Mucosa of rectum (tissue), 2 donors: ENCODE data around the gene ZNF184.

Experiments used
- H3K27ac ChIP-seq, 2 donors: one replicate each; pipeline ENCODE4 v1.7.0; 2013; ENCODE audit warnings: inconsistent platforms in 2 of 2, low read depth in 2 of 2, low read length in 2 of 2
- H3K27me3 ChIP-seq, 2 donors: one replicate each; pipeline ENCODE4 v1.7.0; 2013; ENCODE audit warnings: low read length in 2 of 2; ENCODE audit not compliant: control insufficient read depth in 2 of 2, insufficient read depth in 2 of 2
- H3K36me3 ChIP-seq, 2 donors: one replicate each; pipeline ENCODE4 v1.7.0; 2013; ENCODE audit warnings: low read length in 2 of 2; ENCODE audit not compliant: control insufficient read depth in 2 of 2, insufficient read depth in 2 of 2
- H3K4me1 ChIP-seq, 2 donors: one replicate each; pipeline ENCODE4 v1.7.0; 2013; ENCODE audit warnings: low read length in 2 of 2, mild to moderate bottlenecking in 1 of 2; ENCODE audit not compliant: control insufficient read depth in 2 of 2, insufficient read depth in 2 of 2
- H3K4me3 ChIP-seq, 2 donors: one replicate each; pipeline ENCODE4 v1.7.0; 2013; ENCODE audit warnings: low read length in 2 of 2
- H3K9ac ChIP-seq, 2 donors: one replicate each; pipeline ENCODE4 v1.7.0; 2013; ENCODE audit warnings: low read length in 2 of 2, low read depth in 1 of 2, mild to moderate bottlenecking in 1 of 2
- H3K9me3 ChIP-seq, 2 donors: one replicate each; pipeline ENCODE4 v1.7.0; 2013; ENCODE audit warnings: low read length in 2 of 2; ENCODE audit not compliant: control insufficient read depth in 2 of 2
- donor health status: healthy.
- donor health status: Normal muscosa, but diverticular disease.

Gene ZNF184

GRCh38 chr6:27472617-27473400 is at the start of gene ZNF184:
Gene ZNF184, minus strand, starts transcription at chr6:27473105. Its CDS starts 811 bp downstream, at chr6:27472294.
- no peaks in the 10 kb centered on the region for H3K9me3 ChIP-seq
- peak within 1 kb of the TSS; percentile 92 to 93 for H3K4me3 ChIP-seq
- H3K27ac ChIP-seq: peak within 1 kb of the TSS; percentile 93 to 98
- H3K9ac ChIP-seq: peak within 1 kb of the TSS; percentile 79 to 95
- H3K27me3 ChIP-seq: no peaks in the 10 kb centered on the region
- H3K4me1 ChIP-seq: peaks cover 5 to 7% of the 10 kb centered on the region in 2 donors
- peaks cover 3 to 8% of the 10 kb centered on the region in 2 donors for H3K36me3 ChIP-seq

GRCh38 chr6:27518881-27519795 is 46.2 kb upstream of the ZNF184 start:
- Histone ChIP-seq H3K9me3 (no peaks in the 10 kb centered on the region), H3K4me3 (peak overlapping the region; percentile 76 to 94), H3K27me3 (peaks cover 0 to 7% of the 10 kb centered on the region in 2 donors), H3K9ac (peak overlapping the region; percentile 80 to 88), H3K36me3 (no peaks in the 10 kb centered on the region), H3K27ac (peak overlapping the region; percentile 79 to 85), H3K4me1 (peaks cover 5 to 6% of the 10 kb centered on the region in 2 donors)

- Histone ChIP-seq H3K4me3 (peak overlapping the region; percentile 76 to 94), H3K36me3 (no peaks in the 10 kb centered on the region), H3K27me3 (peaks cover 2 to 9% of the 10 kb centered on the region in 2 donors), H3K9ac (peak overlapping the region; percentile 80 to 88), H3K27ac (peak overlapping the region; percentile 79 to 85), H3K4me1 (peaks cover 5 to 6% of the 10 kb centered on the region in 2 donors), H3K9me3 (no peaks in the 10 kb centered on the region)
Measured at GRCh38 chr6:27517928-27518787, 45.3 kb upstream of the ZNF184 start.

- H3K27me3 ChIP-seq: peaks cover 4 to 12% of the 10 kb centered on the region in 2 donors
- H3K36me3 ChIP-seq: no peaks in the 10 kb centered on the region
- H3K4me1 ChIP-seq: peaks cover 5 to 6% of the 10 kb centered on the region in 2 donors
- no peak overlapping the region for H3K27ac ChIP-seq
- H3K9me3 ChIP-seq: no peaks in the 10 kb centered on the region
- H3K4me3 ChIP-seq: no peak overlapping the region
- no peak overlapping the region for H3K9ac ChIP-seq
Measured at GRCh38 chr6:27517238-27517637, 44.3 kb upstream of the ZNF184 start.

GRCh38 chr6:27514906-27515495 is 42.1 kb upstream of the ZNF184 start:
- H3K27me3 ChIP-seq: peaks cover 4 to 19% of the 10 kb centered on the region in 2 donors
- H3K4me1 ChIP-seq: peaks cover 5 to 6% of the 10 kb centered on the region in 2 donors
- H3K36me3 ChIP-seq: no peaks in the 10 kb centered on the region
- H3K9me3 ChIP-seq: no peaks in the 10 kb centered on the region
- no peak overlapping the region for H3K27ac ChIP-seq
- no peak overlapping the region for H3K9ac ChIP-seq
- H3K4me3 ChIP-seq: peak overlapping the region; percentile 7 to 16

- no peak overlapping the region for H3K9ac ChIP-seq
- no peaks in the 10 kb centered on the region for H3K36me3 ChIP-seq
- no peaks in the 10 kb centered on the region for H3K9me3 ChIP-seq
- no peaks in the 10 kb centered on the region for H3K4me1 ChIP-seq
- peaks cover 4 to 20% of the 10 kb centered on the region in 2 donors for H3K27me3 ChIP-seq
- no peak overlapping the region for H3K4me3 ChIP-seq
- H3K27ac ChIP-seq: no peak overlapping the region
Measured at GRCh38 chr6:27512525-27512924, 39.6 kb upstream of the ZNF184 start.

GRCh38 chr6:27507041-27507956 is 34.4 kb upstream of the ZNF184 start:
- Histone ChIP-seq H3K27ac (no peak overlapping the region), H3K9ac (no peak overlapping the region)

GRCh38 chr6:27505209-27506027 is 32.5 kb upstream of the ZNF184 start:
- no peak overlapping the region for H3K4me3 ChIP-seq
- H3K27ac ChIP-seq: no peak overlapping the region
- peaks cover 0 to 4% of the 10 kb centered on the region in 2 donors for H3K27me3 ChIP-seq
- no peak overlapping the region for H3K9ac ChIP-seq
- no peaks in the 10 kb centered on the region for H3K36me3 ChIP-seq
- H3K4me1 ChIP-seq: peaks cover 0 to 5% of the 10 kb centered on the region in 2 donors
- no peaks in the 10 kb centered on the region for H3K9me3 ChIP-seq

More at GRCh38 chr6:27507041-27507956, 34.4 kb upstream of the ZNF184 start:
- Histone ChIP-seq H3K4me1 (peaks cover 0 to 3% of the 10 kb centered on the region in 2 donors), H3K36me3 (no peaks in the 10 kb centered on the region), H3K27me3 (peaks cover 0 to 9% of the 10 kb centered on the region in 2 donors), H3K9me3 (no peaks in the 10 kb centered on the region), H3K4me3 (no peak overlapping the region)
